Right renal cortex interstitium (tissue), 3 donors: ENCODE measurements around the gene HS6ST3. TPM values are rescaled to one million over a fixed set of nuclear protein-coding genes. Genes with fewer than 3 reads are reported as not detected.
"Not testable (repeated sequence)": the region's sequence is repeated elsewhere in the genome, so short reads cannot be mapped to it uniquely, and the experiment has no call there.

ENCODE experiments used
- DNase-seq, 3 donors: peaks; one replicate each; pipeline ENCODE4 v3.0.0-alpha.2; 2013; ENCODE audit warnings: low read depth in 3 of 3, low spot score in 2 of 3
- polyA plus RNA-seq, 3 donors: library from polyadenylated mRNA; unstranded; fragments of 120-200 nt; gene quantifications; one replicate each; pipeline ENCODE4 v1.2.1, GENCODE V29; 2013; ENCODE audit not compliant: insufficient read length in 3 of 3

HS6ST3 gene
- polyA plus RNA-seq, 3 donors = 2.8 to 4.2 (median 3.5) TPM

DNA sequence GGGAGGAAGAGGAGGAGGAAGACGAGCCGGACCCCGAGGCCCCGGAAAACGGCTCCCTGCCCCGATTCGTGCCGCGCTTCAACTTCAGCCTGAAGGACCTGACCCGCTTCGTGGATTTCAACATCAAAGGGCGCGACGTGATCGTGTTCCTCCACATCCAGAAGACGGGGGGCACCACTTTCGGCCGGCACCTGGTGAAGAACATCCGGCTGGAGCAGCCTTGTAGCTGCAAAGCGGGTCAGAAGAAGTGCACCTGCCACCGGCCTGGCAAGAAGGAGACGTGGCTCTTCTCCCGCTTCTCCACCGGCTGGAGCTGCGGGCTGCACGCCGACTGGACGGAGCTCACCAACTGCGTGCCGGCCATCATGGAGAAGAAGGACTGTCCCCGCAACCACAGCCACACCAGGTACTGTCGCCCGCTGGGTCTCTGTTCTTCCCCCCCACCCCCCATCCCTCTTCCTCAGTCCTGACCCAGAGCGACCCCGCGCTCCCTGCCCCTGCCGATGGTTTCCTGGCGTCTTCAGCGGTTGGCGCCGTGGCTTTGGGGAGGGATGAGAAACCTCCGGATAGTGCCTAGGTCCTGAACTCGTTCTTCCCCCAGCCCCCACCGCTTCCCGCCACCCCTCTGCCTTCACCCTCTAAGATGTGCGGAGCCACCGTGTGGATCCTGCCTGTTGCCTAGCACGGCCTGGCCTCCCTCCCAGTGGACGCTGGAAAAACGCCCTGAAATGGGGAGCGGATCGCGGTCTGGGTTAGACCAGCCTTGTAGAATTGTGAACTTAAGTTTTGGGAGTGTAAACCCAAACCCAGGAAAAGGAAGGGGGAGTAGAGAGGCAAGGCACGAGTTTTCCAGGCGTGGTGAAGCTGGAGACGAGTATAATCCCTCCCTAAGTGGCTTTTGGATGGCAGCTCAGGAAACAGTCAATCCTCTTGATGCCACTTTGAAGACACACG is 1.5 kb downstream of the HS6ST3 start:
- DNase-seq = no peak

DNA sequence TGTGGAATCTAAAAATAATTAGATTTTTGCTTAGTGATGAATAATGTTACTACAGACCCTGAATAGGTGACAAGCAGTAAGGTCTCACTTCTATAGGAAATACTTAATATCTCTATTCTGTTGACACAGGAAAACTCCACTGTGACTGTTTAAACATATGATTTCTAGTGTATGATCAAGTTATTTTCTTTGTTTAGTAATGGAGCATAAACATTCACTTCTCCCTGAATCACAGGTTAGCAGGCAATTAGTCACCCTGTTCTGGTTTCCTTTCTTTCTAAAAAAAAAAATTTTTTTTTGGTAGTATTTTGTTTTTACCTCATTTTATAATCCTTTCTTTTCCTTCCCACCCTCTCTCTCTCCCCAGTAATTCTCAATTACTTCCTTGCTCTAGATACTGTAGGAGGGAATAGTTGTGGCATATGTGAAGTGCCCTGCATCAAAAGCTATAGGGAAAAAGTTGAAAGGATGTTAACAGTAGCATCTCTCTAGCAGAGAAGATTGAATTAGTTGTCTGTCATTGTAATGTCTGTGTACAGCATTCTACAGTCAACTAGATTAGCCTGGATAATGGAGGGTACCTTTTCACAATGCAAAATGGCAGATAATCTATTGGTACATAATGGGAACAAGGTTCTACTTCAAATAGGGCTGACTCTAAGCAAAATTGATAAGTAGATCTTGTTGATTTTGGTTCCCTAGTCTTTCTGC is 3.5 kb downstream of the HS6ST3 start:
- no peak for DNase-seq

DNA sequence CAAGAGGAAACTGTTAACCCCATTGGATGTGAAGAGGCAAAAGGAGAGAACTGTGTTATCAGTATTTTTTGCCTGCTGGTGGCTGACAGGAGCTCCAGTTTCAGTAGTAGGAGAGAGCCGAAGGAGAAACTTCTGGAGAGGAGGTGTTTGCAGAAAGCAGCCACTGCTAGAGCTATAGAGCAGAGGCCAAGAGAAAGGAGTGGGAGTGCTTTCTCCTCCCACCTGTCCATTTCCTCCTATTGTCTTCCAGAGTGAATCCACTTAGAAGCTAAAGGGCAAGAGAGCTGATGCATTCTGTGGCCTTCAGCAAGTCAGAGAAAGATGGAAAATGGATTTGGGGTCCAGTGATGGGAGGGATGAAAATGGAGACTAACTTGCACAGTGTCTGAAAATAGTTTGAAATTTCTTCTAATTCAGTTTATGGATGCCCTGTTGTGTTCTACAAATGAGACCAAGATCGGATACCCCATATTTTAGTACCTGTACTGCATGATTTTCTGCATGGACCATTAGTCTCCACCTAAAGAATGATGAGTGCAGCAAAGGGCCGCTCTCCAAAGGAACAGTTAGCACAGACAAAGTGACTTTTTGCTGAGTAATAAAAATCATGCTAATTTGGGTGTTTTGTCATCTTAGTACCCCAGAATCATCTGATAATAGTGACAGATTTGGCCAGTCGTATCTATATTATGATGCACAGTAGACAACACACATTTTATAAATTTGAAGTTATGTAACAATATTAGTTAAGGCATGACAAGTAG is 10.7 kb downstream of the HS6ST3 start:
- DNase-seq = no peak

GRCh38 chr13:96104516-96104915 is 14.6 kb downstream of the HS6ST3 start:
- no peak for DNase-seq

DNA sequence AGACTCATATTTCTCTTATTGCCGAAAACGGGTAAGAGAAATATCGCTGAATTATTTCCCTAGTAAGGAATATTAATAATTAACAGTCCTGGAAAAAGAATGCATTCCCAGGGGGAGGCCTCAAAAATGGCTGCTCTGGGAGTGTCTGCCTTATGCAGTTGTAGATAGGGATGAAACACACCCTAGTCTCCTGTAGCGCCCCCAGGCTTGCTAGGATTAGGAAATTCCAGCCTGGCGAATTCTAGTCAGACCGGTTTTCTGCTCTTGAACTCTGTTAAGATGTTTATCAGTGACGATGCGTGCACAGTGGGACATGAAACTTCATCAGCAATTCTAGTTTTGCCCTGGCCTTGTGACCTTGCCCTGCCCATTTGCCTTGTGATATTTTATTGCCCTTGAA is 18.2 kb downstream of the HS6ST3 start:
- DNase-seq = not testable (repeated sequence)

DNA sequence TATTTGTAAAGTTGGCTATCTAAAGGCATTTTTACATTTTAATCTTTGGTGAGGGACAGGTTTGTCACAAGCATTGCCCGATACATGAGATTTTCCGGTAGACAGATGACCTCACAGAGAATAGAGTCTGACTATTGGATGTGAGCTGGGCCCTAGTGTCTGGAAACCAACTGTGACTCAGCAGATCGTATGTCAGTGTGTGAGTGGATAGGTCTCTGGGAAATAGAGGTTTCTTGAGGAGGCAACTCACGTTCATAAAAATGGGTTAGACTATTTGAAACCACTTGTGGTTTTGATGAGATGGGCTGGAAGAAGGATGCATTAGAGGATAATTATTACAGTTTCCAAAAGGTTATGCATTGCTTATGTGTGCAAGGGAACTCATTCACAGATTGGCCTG is 19.2 kb downstream of the HS6ST3 start:
- DNase-seq = no peak

GRCh38 chr13:96112936-96113335 is 23.0 kb downstream of the HS6ST3 start:
- DNase-seq = no peak

GRCh38 chr13:96115368-96115767 is 25.5 kb downstream of the HS6ST3 start:
- not testable (repeated sequence) for DNase-seq

GRCh38 chr13:96119921-96120320 is 30.0 kb downstream of the HS6ST3 start:
- DNase-seq = no peak

- DNase-seq = no peak
Observed at GRCh38 chr13:96130818-96131340, 41.0 kb downstream of the HS6ST3 start.

DNA sequence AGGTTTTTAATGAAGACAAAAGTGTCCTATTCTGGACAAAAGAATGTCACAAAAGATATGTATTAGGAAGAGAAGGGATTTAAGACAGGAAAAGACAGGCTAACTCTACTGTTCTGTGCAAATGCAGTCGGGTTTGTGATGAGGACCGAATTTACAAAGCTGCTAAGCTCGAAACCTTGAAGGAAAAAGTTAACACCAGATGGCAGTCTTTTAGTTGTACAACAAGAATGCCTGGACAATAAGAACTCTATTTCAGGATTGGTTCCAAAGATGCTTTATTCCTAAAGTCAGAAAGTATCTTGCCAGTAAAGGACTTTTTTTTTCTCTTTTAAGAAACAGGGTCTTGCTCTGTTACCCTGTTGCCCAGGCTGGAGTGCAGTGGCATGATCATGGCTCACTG is 51.1 kb downstream of the HS6ST3 start:
- DNase-seq = no peak

DNA sequence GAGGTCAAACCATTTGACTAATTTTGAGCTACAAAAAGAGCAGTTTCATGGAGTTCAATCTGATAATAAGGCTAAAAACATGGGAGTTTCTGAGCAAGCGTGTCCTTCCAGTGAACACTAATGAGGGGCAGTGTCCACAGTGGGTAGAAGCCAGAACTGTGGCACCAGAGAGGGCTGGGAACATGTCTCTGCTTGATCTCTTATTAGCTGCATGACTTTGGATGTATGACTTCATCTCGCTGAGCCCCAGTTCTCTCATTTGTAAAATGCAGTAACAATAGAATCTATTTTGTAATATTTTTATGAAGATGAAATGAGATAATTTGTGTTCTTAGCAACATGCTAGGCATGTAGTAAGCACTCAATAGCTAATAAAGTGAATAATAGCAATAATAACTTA is 69.8 kb downstream of the HS6ST3 start:
- no peak for DNase-seq

DNA sequence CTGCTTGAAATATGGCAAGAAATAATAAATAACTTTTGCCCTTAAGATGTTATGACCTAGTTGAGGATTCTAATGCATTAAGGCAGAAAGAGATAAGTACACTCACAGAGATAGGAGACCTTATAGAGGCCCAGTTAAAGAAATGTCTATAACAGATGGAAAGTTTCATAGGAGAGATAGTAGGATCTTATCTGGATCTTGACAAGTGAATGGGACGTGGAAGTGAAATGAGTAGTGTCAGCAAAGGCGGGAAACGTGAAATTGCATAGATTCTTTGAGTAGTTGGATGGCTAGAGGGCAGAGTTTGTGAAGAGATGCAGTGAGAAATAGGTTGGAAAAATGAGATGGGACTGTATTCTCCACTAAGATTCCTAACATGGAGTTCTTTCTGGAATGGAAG is 71.2 kb downstream of the HS6ST3 start:
- no peak for DNase-seq

DNA sequence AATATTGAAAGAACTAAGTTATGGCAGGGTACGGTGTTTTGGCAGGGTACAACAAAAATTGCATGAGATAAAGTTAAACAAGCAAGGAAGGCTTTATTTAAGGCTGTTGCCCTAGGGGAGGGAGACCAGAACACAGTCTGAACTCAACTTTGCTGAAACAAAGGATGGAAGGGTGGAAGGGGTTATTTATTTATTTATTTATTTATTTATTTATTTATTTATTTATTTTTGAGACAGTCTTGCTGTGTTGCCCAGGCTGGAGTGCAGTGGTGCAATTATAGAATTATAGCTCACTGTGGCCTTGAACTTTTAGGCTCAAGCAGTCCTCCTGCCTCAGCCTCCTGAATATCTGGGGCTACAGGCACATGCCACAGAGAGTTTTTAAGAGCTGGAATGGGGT is 75.9 kb downstream of the HS6ST3 start:
- no peak for DNase-seq

- no peak for DNase-seq
Observed at GRCh38 chr13:96172066-96172465, 82.2 kb downstream of the HS6ST3 start.

DNA sequence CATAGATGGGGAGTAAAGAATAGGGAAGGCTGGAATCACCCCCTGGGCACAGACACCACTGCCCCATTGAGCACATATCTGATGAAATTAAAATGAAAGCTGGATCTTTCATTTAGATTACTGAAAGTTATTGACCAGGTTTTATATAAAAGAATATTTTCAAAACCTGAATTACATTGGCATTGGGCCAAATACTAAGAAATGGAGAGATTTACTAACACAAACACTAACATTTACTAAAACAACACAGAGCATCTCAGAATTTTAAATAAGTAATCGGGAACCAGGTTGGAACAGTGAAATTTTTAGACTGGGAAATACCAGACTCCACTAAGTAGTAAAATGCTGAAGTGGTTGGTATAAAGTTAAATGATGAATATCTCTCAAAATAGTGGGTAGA is 88.9 kb downstream of the HS6ST3 start:
- no peak for DNase-seq

GRCh38 chr13:96179309-96179708 is 89.4 kb downstream of the HS6ST3 start:
- no peak for DNase-seq

GRCh38 chr13:96181911-96182310 is 92.0 kb downstream of the HS6ST3 start:
- DNase-seq = peak; percentile 0 to 18 (median 7)

- DNase-seq = no peak
Observed at GRCh38 chr13:96185818-96186217, 95.9 kb downstream of the HS6ST3 start.

DNA sequence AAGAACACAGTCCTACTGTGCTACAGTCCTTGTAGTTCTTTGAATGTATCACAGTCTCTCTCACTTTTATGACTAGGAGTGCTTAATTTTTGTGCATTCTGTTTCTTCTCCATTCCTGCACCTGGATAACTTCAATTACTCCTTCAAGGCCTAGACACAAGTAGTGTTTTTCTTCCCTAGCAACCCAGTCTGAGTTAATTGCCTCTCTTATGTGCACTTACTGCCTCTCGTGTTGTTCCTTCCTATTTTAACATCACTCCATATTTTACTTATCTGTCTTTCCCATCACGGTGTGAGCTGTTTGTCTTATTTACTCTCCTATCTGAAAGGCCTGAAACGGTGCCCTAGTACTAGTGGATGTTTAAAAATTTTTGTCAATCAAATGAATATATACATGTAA is 101.5 kb downstream of the HS6ST3 start:
- DNase-seq = no peak

GRCh38 chr13:96193728-96194310 is 103.9 kb downstream of the HS6ST3 start:
- no peak for DNase-seq
